Keratinocyte (primary cell): ENCODE data around the gene PTPRB. TPM values are rescaled to one million over a fixed set of nuclear protein-coding genes. Genes with fewer than 3 reads are reported as not detected.

Experiments
- DNase-seq: peaks from one replicate; pipeline ENCODE4 v3.0.0-alpha.2; 2011; ENCODE audit warnings: low read depth, missing footprints, low spot score
- FAIRE-seq: peaks from 2 replicates; lab custom pipeline; 2011; peaks lifted over from hg19 to GRCh38; lab: Jason Lieb, UNC
- H2AFZ ChIP-seq: 2 replicates; pipeline ENCODE4 v1.6.0; 2012; ENCODE audit warnings: low read length, control low read depth, inconsistent platforms; ENCODE audit not compliant: control insufficient read depth
- H3K27ac ChIP-seq: 2 replicates; pipeline ENCODE4 v1.5.1; 2011; ENCODE audit warnings: low read length; ENCODE audit not compliant: control insufficient read depth, insufficient read depth
- H3K27me3 ChIP-seq: 3 replicates; pipeline ENCODE4 v1.6.0; 2011; ENCODE audit warnings: low read length; ENCODE audit not compliant: control insufficient read depth, insufficient read depth; ENCODE audit errors: extremely low read depth
- H3K36me3 ChIP-seq, 2 experiments: 2 replicates in 1 of 2; 3 replicates in 1 of 2; pipeline ENCODE4 v1.5.1; 2011; ENCODE audit warnings: low read length in 2 of 2, mild to moderate bottlenecking in 1 of 2; ENCODE audit not compliant: control insufficient read depth in 2 of 2, insufficient read depth in 2 of 2; ENCODE audit errors: extremely low read depth in 1 of 2
- H3K4me1 ChIP-seq: 3 replicates; pipeline ENCODE4 v1.5.1; 2011; ENCODE audit warnings: low read length; ENCODE audit not compliant: control insufficient read depth, insufficient read depth; ENCODE audit errors: extremely low read depth
- H3K4me2 ChIP-seq: 3 replicates; pipeline ENCODE4 v1.6.0; 2011; ENCODE audit warnings: low read depth, low read length; ENCODE audit not compliant: control insufficient read depth, insufficient read depth; ENCODE audit errors: extremely low read depth
- H3K4me3 ChIP-seq, 3 experiments: fragments of 200-600 bp in 1 of 3; sonication (generic) in 1 of 3; 2 replicates in 2 of 3; 3 replicates in 1 of 3; pipeline ENCODE4 v1.5.1; 2011 to 2016; ENCODE audit warnings: low read length in 3 of 3, mild to moderate bottlenecking in 3 of 3, control low read depth in 2 of 3, inconsistent platforms in 1 of 3, low read depth in 1 of 3, mixed read lengths in 1 of 3, mixed run types in 1 of 3, moderate library complexity in 1 of 3; ENCODE audit not compliant: control insufficient read depth in 2 of 3, insufficient read depth in 2 of 3; ENCODE audit errors: extremely low read depth in 1 of 3
- H3K79me2 ChIP-seq: 2 replicates; pipeline ENCODE4 v1.6.0; 2012; ENCODE audit warnings: low read length; ENCODE audit not compliant: control insufficient read depth, insufficient read depth
- H3K9ac ChIP-seq: 3 replicates; pipeline ENCODE4 v1.6.0; 2011; ENCODE audit warnings: low read length; ENCODE audit not compliant: control insufficient read depth, insufficient read depth; ENCODE audit errors: extremely low read depth
- H3K9me1 ChIP-seq: 3 replicates; pipeline ENCODE4 v1.6.0; 2011; ENCODE audit warnings: low read length; ENCODE audit not compliant: control insufficient read depth, insufficient read depth; ENCODE audit errors: extremely low read depth
- H3K9me3 ChIP-seq: 2 replicates; pipeline ENCODE4 v1.5.1; 2012; ENCODE audit warnings: low read depth, low read length; ENCODE audit not compliant: control insufficient read depth
- H4K20me1 ChIP-seq: 3 replicates; pipeline ENCODE4 v1.6.0; 2011; ENCODE audit warnings: low read length; ENCODE audit not compliant: control insufficient read depth, insufficient read depth; ENCODE audit errors: extremely low read depth
- CTCF ChIP-seq, 3 experiments: IDR thresholded peaks in 1 of 3; conservative IDR thresholded peaks in 1 of 3; optimal IDR thresholded peaks in 1 of 3; 2 replicates in 2 of 3; 3 replicates in 1 of 3; pipeline versions ENCODE3 to v1.5.1; 2011; ENCODE audit warnings: low read length in 3 of 3, mild to moderate bottlenecking in 3 of 3, moderate library complexity in 2 of 3, control low read depth in 1 of 3, inconsistent platforms in 1 of 3; ENCODE audit not compliant: insufficient read depth in 2 of 3; ENCODE audit errors: extremely low read depth in 1 of 3
- EZH2 ChIP-seq: IDR thresholded peaks from one replicate; pipeline ENCODE4 v1.6.1; 2012; ENCODE audit warnings: inconsistent platforms, mild to moderate bottlenecking, low read length, moderate library complexity
- dilution Hi-C: fragments of 300-500 bp; cut with MboI; formaldehyde crosslinking; loops from one replicate; pipeline ENCODE4 v1.7.0; 2020; ENCODE audit warnings: low sequenced_read_pairs; ENCODE audit not compliant: extremely low pct_ligation_motif_present
- polyA plus RNA-seq, 5 experiments: library from polyadenylated mRNA; depleted of rRNA in 3 of 5; stranded (reverse) in 3 of 5; stranded (forward) in 1 of 5; unstranded in 1 of 5; fragments of >200 nt; gene quantifications; 1 replicate in 1 of 5; 2 replicates in 3 of 5; 3 replicates in 1 of 5; pipeline versions ENCODE4 v1.2.1 to v1.2.3, GENCODE V29; 2011 to 2012; ENCODE audit warnings: missing spikeins in 2 of 5, low read depth in 1 of 5, low replicate concordance in 1 of 5

The PTPRB gene
- polyA plus RNA-seq, 1 donor (not counting 4 experiments of a cell fraction or from before 2014, with no cell fraction given) = 0.46 TPM

GRCh38 chr12:70487440-70487839, 149.8 kb downstream of the PTPRB start:
- Histone ChIP-seq H4K20me1 (no peaks in the 10 kb centered on the region), H3K36me3 (no peaks in the 10 kb centered on the region), H3K27ac (no peak overlapping the region), H3K4me3 (no peak overlapping the region), H3K4me2 (no peak overlapping the region), H3K79me2 (no peaks in the 10 kb centered on the region), H3K4me1 (peaks cover 2% of the 10 kb centered on the region), H3K27me3 (no peaks in the 10 kb centered on the region), H3K9ac (no peak overlapping the region), H3K9me1 (no peaks in the 10 kb centered on the region), H3K9me3 (no peaks in the 10 kb centered on the region), H2AFZ (no peak overlapping the region)
- TF ChIP-seq CTCF (optimal IDR thresholded peaks at IDR 0.05 in 1 of 3, IDR thresholded peaks at IDR 0.05 in 1 of 3, conservative IDR thresholded peaks at IDR 0.05 in 1 of 3; ENCODE audit: extremely low read depth in 1 of 3, insufficient read depth in 2 of 3, low read length in 3 of 3) (no peak), EZH2 (no peak)
- DNase-seq (no peak), FAIRE-seq (no peak)
- dilution Hi-C loops = no loop called here

DNA sequence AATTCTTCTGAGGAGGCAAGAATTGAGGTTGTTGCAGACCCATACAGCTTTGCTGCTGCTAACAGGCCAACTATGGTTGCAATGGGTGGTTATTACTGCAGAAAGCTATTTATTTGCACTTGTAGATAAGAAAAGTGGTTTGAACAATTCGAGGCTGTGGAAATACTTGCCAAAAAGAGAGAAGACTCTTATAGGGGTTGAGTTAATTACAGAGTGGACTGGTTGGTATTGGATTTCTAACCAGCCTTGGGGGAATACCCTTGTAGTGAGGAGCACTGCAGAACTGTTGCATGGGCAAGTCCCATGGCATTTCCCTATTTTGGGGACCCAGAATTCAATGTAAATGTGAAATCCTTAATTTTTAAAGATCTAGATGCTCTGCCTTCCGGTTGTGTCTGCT, 150.6 kb downstream of the PTPRB start:
- Histone ChIP-seq H3K79me2 (no peaks in the 10 kb centered on the region), H3K9me1 (no peaks in the 10 kb centered on the region), H3K36me3 (no peaks in the 10 kb centered on the region), H3K4me1 (peaks cover 2% of the 10 kb centered on the region), H3K4me3 (no peak overlapping the region), H3K9me3 (no peaks in the 10 kb centered on the region), H3K27ac (no peak overlapping the region), H3K27me3 (no peaks in the 10 kb centered on the region), H3K9ac (no peak overlapping the region), H4K20me1 (no peaks in the 10 kb centered on the region), H3K4me2 (no peak overlapping the region), H2AFZ (no peak overlapping the region)
- DNase-seq = no peak
- FAIRE-seq = no peak
- TF ChIP-seq EZH2 (no peak), CTCF (optimal IDR thresholded peaks at IDR 0.05 in 1 of 3, IDR thresholded peaks at IDR 0.05 in 1 of 3, conservative IDR thresholded peaks at IDR 0.05 in 1 of 3; ENCODE audit: extremely low read depth in 1 of 3, insufficient read depth in 2 of 3, low read length in 3 of 3) (no peak)
- dilution Hi-C loops = no loop called here
